DMS153 treated with DMSO at 0.1 percent for 48 hours (cell line): ENCODE data around the gene FIGLA.
"Not testable (repeated sequence)": the region's sequence is repeated elsewhere in the genome, so short reads cannot be mapped to it uniquely, and the experiment has no call there.

ENCODE experiments used
- DNase-seq: peaks from one replicate; lab custom pipeline; 2025; ENCODE audit not compliant: unreplicated experiment; lab: John Stamatoyannopoulos, UW

The FIGLA gene

GRCh38 chr2:70808983-70809958 lies 18.8 kb upstream of the FIGLA start:
- no peak for DNase-seq

- DNase-seq = no peak
Observed at GRCh38 chr2:70807828-70808118, 17.3 kb upstream of the FIGLA start.

DNA sequence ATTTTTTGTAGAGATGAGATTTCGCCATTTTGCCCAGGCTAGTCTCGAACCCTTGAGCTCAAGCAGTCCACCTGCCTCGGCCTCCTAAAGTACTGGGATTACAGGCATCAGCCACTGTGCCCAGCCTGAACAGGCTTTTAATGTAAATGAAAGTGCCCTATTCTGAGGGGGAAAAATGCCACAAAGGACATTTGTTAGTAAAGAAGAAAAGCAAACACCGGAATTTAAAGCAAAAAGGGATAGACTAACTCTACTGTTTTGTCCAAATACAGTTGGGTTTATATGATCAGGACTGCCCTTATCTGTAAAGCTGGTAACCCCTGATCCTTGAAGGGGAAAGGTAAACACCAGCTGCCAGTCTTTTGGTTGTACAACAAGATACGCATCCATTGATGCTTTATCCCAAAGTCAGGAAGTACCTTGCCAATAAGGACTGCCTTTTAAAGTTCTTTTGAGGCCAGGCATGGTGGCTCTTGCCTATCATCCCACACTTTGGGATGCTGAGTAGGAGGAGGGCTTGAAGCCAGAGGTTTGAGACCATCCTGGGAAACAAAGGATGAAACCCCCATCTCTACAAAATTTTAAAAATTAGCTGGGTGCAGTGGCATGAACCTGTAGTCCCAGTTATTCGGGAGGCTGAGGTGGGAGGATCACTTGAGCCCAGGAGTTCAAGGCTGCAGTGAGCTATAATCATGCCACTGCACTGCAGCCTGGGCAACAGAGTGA lies 16.8 kb upstream of the FIGLA start:
- DNase-seq = no peak

DNA sequence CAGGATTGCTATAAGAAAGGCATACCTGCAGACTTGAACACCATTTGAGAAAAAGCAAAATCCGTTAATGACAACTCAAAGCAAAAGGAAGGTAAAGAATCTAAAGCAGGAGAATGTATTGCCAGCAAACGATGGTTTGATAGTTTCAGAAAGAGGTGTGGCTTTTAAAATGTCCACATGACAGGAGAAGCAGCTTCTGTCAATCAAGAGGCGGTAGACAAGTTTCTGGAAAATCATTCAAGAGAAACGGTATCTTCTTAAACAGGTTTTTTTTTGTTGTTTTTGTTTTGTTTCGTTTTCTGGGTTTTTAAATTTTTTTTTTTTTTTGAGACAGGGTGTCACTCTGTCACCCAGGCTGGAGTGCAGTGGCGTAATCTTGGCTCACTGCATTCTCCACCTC lies 16.2 kb upstream of the FIGLA start:
- no peak for DNase-seq

GRCh38 chr2:70806013-70806412 lies 15.6 kb upstream of the FIGLA start:
- DNase-seq = no peak

DNA sequence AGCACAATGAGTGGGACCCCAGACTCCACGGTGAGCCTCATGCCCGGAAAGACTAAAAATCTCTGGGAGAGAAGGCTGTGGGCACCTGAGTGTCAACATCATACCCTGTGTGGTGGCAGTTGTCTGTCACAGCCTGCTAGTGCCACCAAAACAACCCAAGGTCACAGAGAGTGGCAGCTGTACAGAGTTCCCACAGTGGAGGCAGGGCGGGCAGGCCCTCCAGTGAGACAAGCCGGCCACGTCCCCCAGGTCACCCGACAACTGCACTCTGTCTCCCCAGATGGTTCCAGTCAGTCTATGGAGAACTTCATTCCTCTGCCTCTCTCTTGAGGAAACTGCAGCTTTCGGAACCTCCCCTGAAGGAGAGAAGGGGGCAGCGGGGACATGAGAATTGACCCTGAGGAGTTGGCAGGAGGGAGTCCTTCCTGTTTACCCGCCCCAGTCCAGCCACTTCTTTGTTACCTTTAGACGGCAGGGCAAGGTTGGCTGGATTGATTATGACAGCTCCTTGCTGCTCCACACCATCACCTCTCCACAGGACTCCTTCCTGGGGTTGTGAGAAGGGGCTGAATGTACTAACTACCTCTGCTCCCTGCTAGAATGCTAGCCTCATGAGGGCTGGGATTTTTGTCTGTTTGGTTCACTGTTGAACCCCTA lies 11.3 kb upstream of the FIGLA start:
- no peak for DNase-seq

- no peak for DNase-seq
Observed at GRCh38 chr2:70799706-70800105, 9.3 kb upstream of the FIGLA start.

GRCh38 chr2:70797996-70798395 lies 7.6 kb upstream of the FIGLA start:
- not testable (repeated sequence) for DNase-seq

DNA sequence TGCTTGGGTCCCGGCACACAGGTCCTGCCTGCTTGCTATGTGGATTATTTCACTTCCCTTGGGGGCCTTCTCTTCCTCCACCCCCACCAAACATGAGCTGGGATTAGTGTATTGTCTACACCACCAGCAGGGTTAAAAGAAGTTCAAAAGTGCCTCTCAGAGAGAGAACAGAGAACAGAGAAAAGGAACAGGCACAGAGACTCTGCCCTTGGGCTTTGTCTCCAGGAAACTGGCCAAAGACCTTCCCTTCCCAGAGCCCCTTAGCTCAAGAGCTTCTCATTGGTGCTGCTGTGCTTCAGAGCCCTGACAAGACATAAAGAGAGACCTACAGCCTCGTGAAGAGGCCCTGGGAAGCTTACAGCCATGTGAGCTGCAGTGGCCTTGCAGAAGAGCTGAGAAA lies 7.1 kb upstream of the FIGLA start:
- DNase-seq = no peak

DNA sequence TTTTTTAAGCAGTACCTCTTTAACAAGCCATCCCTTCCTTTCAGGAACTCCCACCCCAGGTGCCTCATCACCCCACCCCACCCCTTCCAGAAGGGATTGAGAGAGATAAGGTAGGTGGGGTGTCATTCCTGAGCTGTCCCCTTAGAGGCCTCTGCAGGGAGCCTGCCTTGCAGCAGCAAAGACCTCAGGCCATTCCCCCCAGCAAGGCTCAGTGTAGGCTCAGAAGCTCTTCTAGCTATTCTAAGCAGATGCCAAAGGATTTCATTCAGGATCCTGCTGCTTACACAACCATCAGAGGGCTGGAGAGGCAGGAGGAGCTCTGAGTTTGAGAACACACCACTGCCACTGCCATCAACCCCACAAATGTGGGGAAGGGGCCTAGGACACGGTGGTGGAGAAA lies 5.8 kb upstream of the FIGLA start:
- no peak for DNase-seq

DNA sequence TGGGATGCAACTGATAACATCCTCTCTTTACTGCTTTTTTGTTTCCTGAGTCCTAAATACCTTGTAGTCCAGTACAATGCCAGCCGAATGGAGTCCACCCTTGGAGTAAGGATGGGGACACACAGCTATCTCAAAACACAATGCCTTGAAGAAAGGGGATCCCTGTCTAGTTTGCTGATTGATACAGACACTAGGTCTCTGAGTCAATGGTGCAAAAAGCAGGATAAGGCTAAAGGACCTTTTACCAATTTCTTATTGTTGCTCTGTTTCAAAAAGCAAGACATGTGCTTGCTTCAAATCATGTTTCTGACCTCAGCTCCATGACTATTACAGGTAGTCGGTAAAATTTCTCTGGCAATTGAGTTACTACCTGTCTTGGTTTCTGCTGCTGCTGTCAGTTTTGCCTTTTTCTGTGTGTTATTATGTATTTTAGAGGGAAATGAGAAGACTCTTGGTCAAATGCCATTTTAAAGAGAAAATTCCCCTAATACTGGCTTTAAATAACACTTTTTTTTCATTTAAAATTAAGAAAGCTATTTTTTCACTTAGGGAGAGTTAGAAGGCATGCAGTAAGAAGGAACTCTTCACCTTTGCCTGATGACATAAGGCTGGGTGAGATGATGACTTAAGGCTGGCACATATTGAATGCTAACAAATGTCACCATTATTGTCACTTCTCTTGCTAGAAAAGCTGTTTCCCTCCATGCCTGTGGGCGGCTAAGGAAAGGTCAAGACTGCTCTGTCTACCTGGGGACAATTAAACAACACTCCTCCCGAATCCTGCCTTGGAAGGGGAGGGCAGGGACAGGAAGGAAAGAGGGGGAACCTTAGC lies 4.9 kb upstream of the FIGLA start:
- DNase-seq = no peak

- no peak for DNase-seq
Observed at GRCh38 chr2:70793450-70793849, 3.0 kb upstream of the FIGLA start.

DNA sequence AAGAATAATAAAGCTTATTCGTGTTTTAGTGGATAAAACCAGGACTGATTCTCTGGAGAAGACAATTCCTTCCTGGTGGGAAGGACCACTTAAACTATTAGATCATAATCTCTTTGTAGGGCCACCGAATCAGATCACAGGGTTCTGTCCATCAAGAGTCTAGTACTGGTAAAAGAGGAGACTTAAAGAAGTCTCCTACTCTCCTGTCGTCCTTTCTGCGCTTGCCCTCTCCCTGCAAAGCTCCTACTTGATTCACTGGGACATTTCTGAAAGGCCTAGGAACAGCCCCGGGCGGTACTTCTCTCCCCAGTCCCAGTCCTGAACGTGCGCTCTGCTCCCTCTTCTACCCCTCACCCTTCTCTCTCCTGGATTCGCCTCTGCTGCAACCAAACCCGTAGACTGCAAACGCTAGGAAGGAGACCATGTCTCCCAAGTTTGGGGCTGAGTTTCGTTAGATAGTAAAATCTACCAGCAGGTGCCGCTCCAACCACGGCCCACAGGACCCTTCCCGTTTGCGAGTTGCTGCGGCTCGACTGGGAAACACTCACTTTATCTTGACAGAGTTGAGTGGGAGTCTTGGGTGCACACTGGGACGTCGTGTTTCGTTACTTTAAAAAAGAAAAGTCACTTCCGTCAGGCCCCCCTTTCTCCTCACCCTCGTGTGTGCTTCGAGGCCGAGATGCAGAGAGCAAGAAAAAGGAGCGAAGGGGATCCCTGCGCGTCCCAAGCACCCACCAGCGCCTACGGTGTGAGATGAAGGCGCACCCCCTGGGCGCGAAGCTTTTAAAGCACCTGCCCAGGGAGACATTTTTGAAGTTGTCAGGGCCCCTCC lies 923 bp downstream of the FIGLA start:
- peak; percentile 41 for DNase-seq

GRCh38 chr2:70785137-70785911 lies 5.1 kb downstream of the FIGLA start:
- peak; percentile 29 for DNase-seq

- no peak for DNase-seq
Observed at GRCh38 chr2:70784320-70784719, 6.1 kb downstream of the FIGLA start.

- no peak for DNase-seq
Observed at GRCh38 chr2:70779911-70780545, 10.4 kb downstream of the FIGLA start.

DNA sequence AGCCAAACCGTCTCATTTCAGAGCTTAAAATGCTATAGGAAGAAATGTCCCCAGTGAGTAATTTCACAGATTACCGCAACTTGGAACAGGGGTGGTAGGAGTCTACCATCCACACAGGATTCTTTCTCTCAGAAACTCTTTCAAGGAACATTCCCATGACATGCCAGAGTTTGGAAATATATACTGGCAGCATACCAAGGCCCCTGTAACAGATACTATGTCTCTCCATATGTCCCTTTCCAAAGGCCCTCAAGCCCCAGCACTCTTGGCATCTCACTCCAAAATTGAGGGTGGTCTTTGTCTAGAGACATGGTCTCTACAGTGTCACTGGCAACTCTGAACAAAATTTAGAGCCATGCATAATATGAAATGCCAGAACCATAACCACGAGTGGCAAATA lies 11.0 kb downstream of the FIGLA start:
- DNase-seq = no peak

GRCh38 chr2:70778676-70779075 lies 11.8 kb downstream of the FIGLA start:
- no peak for DNase-seq

DNA sequence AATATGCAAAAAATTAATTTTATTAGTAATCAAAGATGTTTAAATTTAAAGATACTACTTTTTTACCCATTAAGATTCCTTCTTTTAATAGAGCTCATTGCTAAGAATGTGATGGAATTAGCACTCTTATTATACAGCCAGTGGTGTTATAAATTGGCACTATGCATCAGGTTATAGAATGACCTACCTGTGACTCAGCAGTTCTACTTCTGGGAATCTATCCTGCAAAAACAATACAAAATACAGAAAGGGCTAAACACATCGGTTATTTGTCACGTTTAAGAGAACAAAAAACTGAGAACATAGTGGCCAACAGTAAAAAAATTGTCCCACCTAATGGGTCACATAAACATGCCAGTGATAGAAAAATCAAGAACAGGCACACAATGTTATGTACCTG lies 13.0 kb downstream of the FIGLA start:
- DNase-seq = no peak
